ENCODE measurements around the gene FBXO5.
"Not testable (repeated sequence)": the region's sequence is repeated elsewhere in the genome, so short reads cannot be mapped to it uniquely, and the experiment has no call there.

The FBXO5 gene

DNA sequence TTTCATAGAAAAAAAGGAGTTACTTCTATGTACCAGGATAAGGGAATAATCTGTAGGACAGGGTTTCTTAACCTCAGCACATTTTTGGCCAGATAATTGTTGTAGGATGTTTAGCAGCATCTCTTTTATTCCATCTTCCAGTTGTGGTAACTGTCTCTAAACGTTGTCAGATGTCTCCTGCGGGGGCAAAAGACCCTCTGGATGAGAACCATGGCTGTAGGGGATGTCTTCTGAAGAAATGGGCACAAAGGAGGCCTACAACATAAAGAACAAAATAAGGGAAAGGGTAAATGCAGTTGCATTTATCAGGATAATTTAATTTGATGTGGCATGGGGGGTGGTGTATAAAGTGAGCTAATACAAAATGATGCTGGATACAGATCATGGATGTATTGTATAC is 4.1 kb upstream of the FBXO5 start:
- DNase-seq, result no peak

DNA sequence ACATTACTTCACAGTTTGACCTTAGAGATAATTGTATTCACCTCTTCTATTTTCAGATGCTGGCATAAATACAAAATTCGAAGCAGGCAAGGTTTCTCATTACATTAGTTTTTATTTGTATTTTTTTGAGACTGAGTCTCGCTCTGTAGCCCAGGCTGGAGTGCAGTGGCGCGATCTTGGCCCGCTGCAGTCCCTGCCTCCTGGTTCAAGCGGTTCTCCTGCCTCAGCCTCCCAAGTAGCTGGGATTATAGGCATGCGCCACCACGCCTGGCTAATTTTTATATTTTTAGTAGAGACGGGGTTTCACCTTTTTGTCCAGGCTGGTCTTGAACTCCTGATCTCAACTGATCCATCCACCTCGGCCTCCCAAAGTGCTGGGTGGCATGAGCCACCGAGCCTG is 2.5 kb upstream of the FBXO5 start:
- DNase-seq, result not testable (repeated sequence)

DNA sequence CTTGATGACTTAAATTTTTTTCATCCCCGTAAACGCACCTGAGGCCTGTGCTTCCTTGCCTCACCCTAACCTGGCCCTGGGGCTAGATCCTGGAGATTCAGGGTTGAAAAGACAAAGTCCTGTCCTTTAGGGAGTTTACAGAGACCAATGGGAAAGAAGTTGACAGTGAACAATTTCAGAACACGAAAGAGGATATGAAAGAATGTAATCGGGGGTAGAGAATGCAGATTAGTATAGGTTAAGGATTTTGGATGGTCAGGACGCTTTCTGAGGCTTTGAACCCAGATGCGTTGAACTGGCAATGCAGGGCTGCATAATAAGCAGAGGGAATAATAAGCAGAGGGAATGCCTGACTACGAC is 1.7 kb upstream of the FBXO5 start:
- DNase-seq, result no peak

DNA sequence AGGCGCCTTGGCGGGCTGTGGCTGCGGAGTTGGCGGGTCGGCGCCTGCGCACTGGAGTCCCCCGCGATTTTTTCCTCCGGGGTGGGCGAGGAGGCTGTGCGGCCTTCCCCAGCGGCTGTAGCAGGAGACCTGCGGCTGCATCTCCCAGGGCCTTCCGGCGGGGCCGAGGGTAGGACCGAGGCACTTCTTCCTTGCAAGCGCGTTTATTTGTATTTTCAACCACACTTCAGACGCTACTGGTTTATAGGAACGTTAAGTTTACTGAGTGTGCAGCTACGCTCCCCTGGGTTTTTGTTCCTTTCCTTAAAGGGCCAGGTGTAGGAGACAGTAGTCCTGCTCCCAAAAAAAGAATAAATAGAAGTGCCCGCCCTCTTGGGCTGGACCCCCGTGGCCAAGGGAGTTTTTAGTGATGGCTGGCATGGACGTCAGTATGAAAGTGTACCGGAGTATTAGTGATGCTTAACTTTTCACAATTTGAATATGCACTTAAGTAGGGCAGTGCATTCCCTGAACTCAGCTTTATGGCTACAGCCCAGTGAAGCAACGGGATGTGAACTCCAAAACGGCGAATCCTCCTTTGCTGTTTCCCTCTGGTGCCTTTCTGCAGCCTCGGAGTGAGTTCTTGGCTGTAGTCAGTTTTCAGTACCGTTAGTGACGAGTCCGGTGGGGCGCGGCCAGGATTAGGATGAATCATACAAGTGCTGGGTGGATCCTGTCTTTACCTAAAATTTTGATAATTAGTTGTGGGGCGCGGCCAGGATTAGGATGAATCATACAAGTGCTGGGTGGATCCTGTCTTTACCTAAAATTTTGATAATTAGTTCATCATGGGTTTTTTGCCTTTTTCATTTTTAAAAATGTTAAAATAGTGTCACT is 1.0 kb upstream of the FBXO5 start:
- DNase-seq, result peak; percentile 94

DNA sequence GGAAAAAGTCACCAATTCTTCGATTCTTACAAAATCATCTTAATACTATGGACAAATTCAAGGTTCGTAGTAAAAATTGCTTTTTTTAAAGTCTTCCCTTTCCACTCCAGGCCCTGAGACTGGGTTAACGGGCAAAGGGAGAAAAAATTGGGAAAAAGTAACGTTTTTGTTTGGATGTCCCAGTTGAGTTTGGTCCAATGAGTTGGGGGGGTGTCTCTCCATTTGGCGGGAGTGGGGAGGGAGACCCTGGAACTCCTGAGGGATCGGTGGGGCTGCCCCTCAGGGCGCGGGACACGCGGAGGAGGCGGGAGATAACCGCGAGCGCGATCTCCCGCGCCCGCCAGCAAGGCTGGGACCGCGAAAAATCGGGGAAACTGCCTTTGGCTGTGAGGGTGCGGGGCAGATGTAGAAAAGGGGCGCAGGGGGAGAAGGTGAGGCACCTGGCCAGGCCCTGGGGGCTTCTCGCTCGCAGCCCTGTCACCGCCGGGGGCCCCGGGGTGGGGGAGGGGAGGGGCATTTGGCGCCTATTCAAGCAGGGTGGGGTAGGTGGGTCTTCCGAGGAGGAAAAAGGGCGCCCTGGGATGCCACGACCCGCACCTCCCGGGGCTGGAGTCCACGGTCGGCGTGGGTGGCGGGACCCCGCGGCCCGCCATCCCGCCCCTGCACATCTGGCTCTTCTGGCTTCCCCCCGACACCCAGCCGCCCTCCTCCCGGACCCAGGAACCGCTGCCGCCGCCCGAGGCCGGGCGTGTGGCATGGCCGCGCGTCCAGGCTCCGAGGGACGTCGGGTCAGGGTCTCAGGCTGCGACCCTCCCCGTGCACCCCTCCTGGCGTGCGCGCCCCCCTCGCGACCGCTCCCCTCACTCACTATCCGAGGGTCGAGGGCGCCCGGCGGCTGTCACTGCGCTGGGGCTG is 595 bp downstream of the FBXO5 start:
- DNase-seq, result peak; percentile 62

DNA sequence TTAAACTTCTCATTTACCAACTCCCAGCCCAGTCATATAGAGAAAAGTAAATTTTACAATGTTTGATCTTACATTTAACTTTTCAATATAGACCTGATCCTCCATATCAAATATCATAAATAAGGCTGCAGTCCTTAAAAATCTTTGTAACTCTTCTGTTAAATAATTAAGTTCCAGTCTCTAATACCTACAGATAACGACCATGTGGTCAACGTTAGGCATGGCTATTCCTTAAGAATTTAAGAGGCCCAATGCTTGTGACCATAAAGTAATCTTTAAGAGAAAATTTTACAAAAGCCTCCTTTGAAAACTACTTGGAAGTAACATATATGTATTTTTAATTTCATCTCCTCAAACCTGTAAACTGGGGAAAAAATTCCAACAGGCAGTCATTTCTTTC is 1.6 kb downstream of the FBXO5 start:
- peak; percentile 47 for DNase-seq

DNA sequence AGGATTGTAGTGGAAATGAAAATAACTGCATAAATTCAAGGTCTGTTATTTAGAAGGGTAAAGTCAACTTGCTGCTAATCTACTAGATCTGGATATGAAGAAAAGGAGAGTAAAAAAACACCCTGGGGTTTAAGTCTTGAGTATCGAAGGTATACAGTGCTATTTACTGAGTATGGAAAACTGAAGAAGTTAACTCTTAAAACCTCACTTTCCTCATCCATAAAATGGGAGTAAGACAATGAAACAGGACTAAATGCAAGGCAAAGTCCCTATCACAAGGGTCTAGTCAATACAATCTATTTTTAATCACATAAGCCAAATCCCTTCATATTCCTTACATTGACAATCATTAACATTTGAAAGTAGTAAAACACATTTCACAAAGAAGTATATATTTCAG is 2.2 kb downstream of the FBXO5 start:
- no peak for DNase-seq

DNA sequence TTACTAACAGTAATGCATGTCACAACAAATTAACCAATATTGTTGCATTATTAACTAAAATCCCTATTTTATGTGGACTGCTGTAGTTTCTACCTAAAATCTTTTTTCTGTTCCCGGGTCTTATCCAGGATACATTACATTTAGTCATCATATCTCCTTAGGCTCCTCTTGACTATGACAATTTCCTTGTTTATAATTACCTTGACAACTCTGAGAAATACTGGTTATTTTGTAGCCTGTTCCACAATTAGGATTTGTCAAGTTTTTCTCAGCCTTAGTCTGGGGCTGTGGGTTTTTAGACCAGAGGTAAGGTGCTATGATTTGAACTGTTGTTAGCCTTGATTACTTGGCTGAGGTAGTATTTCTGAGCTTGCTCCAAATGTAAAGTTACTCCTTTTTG is 3.7 kb downstream of the FBXO5 start:
- DNase-seq, result no peak

DNA sequence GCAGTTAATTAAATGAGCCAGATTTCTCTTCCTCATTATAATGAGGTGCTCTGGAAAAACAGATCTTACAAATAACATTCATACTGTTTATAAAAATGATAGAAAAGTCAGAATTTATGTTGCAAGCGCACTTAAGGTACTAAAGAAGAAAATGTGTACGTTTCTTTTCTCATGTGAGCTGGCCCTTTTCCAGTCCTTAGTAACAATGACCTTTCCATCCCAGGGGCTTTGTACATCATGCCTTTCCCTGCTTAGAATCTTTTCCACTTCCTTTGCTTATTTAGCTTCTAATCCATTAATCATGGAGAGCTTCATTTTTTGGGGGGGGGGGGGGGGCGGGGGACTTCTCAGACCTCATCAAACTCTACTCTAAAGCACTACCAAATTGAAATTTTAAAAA is 4.8 kb downstream of the FBXO5 start:
- DNase-seq, result no peak

DNA sequence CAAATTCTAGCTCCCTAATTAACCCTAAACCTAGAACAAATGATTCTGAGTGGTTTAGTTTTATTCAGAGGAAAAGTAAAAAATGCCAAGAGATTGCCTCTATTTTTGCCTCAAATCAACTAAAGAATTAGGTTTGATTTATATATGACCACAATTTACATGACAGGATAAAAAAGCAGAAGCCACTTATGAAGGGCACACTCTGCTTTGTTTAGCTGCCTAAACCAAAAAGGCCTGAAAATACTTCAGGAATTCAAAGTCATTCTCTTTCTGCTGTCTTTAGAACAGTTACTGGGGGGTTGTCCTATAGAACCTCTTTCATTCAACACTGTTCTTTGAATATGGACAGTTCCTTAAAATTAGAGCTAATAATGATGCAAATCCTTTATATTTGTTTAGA is 5.3 kb downstream of the FBXO5 start:
- no peak for DNase-seq

DNA sequence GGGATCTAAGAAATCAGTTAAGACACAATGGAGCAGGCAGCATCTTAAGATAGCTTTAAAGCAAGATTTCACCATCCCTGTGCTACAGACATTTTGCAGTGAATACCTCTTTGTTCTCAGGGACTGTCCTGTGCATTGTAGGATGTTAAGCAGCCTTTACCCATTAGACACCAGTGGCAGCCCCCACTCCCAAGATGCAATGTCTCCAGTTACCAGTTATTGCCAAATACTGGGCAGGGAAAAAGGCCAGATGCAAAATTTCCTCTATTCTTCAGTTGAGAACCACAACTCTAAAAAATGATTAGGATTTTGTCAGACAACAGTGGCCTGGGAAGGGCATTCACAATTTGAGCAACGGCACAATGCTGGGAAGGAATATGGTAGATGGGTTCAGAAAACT is 6.1 kb downstream of the FBXO5 start:
- DNase-seq, result no peak

DNA sequence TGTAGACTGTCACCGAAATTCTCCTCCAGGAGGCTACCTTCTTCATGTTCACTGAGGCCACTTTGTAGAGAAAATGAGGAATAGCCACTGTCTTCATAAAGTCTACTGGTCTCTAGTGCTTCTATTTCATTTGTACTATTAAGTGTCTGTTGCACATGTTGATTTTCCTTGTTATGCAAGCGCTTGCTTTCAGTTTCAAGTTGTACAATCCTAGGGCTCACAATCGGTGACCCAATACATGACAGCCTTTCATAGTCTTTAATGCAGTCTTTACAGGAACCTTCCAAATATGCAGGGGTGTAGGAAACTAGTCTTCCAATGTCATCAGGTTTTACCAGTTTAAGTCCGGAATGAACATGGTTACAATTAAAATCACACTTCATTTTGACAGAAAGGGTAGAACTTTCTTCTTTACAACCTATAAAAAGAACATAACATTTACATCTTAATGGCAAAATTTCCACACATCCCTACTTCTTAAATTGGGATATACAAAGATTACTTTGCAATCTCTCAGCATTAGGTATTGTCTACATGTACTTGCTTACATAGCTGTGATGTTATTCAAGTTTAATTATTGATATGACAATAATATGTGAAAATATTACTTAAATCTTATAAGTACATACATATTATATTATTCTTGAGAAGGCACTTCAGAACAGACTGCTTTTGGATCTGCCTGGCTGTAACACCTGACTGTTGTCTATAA is 7.5 kb downstream of the FBXO5 start:
- DNase-seq, result peak; percentile 55

DNA sequence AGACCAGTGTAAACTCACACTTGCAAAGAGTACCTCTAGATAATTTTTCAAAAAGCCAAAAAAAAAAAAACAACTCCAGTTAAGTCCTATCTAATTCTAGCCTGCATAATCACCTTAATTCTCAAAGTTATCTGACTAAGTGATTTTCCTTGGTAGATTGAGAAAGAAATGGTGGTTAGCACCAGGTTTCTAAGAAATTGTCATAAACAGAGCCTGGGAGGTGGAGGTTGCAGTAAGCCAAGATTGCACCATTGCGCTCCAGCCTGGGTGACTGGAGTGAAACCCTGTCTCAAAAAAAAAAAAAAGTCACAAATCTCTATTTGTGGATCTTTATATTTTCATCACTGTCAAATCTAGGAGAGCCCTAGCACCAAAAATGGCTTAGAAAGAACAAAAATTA is 8.9 kb downstream of the FBXO5 start:
- peak; percentile 56 for DNase-seq

DNA sequence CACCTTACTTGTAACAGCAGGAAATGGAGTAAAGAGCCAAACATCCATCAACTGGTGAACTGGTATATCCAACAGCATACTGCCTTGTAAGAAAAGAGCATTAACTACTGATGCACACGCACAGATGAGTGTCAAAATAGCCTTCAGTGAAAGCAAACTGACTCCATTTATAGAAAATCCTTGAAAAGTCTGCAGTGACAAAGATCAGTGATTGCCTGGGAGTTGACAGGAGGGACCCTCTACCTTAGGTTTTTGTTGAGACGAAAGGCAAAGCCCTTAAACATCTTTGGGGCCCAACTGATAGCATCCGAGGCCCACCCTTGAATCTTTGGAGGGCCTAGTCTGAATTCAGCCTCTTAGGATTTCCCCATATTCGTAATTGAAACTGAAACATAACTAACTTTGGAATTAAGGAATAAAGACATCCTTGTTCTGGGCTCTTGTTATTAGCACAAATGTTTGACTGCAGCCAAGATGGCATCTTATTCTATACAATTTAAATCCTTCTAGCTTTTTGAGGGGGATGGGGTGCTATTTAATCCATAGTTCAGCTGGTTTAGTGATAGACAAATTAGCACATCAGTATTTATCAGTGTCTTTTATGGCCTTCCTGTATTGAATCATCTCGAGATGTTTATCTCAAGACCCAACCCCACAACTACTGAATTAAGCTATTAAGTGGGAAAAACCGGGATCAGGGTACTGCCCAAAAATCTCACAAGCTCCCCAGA is 13.0 kb downstream of the FBXO5 start:
- no peak for DNase-seq

DNA sequence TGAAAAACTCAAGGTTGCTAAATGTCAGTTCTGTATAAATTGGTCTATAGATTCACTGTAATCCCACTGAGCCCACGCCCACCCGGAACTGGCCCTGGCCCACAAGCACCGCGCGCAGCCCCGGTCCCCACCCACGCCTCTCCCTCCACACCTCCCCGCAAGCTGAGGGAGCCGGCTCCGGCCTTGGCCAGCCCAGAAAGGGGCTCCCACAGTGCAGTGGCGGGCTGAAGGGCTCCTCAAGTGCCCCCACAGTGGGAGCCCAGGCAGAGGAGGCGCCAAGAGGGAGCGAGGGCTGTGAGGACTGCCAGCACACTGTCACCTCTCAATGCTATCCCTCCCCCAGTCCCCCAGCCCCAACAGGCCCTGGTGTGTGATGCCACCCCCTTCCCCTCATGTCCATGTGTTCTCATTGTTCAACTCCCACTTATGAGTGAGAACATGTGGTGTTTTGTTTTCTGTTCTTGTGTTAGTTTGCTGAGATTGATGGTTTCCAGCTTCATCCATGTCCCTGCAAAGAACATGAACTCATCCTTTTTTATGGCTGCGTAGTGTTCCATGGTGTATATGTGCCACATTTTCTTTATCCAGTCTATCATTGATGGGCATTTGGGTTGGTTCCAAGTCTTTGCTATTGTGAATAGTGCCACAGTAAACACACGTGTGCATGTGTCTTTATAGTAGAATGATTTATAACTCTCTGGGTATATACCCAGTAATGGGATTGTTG is 16.5 kb downstream of the FBXO5 start:
- DNase-seq, result not testable (repeated sequence)

DNA sequence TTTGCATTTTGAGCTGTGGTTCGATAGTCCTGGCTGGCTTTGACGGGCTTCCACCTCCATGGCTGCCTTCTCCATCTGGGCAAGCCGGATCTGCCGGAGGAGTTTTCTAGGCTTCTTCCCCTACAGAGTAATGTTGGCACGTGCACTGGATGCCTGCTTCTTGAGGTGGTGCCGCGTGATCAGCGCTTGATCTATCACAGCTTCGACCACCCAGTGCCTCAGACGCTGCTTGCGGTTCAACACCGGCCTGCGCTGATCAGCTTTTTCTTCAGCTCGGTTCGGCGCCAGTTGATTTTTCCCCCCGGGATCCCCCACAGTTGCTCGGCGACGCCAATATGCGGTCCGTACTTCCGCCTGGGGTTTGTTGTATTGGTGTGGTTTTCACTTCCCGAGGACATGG is 23.5 kb downstream of the FBXO5 start:
- DNase-seq, result no peak

DNA sequence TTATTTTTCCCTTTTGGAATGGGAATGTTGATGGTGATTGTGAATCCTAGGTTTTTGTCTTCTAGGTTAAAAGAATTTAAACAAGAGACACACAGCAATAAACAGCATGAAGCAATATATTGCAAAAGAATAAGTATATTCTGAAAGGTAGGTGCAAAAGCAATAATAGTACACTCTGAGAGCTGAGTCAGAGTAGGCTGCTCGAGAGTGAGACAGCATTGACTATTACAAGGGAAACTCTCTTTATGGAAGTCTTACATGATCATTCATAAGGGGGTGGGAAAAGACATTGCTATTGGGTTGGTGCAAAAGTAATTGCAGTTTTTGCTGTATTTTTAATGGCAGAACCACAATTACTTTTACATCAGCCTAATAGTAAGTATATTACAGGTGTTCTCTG is 25.0 kb downstream of the FBXO5 start:
- no peak for DNase-seq

DNA sequence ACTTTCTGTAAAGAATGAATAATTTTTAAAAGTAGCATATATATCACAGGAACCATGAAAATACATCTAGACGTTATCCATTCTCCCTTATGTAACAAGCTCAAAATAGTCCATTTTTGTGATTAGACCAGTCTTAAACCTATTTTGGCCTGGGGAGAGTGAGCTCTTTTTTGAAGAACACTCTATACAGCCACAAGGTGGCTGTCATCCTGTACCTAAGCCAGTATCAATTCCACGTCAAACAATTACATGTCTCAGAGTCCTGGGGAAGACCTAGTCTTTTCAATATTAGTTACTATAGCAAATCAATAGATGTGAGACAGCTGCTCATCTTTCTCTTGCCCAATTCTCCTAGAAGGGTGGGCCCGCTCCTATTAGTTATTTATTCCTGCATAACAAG is 28.4 kb downstream of the FBXO5 start:
- peak; percentile 22 for DNase-seq

DNA sequence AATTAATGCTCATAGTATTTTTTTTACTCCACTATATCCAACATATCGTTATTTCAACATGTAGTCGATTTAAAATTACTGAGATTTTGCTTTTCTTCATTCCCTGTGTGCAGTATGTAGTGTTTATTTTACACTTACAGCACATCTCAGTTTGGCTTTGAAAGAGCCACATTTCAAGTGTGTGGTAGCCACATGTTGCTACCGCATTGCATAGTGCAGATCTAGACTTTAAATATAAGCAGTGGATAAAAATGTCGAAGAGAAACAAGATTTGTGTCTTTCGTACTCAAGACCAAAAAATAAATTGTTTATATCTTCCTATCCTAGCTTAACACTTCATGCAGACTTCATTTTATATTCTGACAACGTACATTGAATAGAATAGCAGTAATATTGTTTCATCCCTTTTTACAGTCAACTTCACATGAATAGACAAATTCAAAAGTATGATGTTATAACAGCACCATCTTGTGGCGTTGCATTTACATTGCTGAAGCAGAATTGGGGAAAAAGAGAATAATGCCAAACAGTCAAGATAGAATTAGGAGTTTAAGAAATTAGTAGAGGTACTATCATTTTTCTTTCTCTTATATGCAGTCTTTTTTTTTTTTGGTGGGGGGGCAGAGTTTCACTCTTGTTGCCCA is 29.9 kb downstream of the FBXO5 start:
- DNase-seq, result peak; percentile 69

DNA sequence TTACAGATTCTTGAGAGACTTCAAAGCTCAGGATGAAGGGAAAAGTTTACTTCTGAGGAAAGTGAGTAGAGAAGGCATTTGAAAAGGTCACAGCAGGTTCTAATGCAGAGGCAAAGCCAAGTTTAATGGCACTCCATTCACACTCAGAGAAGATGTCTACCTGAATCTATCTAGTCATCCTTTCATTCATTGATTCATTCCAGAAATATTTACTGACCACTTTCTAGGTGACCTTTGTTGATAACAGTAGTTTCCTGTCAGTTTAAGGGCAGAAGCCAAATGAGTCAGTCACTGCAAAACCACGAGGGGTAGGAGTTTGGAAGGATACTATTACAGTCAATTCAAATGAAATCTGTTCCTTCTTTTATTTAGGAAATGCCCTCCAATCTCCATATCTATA is 30.8 kb downstream of the FBXO5 start:
- no peak for DNase-seq

DNA sequence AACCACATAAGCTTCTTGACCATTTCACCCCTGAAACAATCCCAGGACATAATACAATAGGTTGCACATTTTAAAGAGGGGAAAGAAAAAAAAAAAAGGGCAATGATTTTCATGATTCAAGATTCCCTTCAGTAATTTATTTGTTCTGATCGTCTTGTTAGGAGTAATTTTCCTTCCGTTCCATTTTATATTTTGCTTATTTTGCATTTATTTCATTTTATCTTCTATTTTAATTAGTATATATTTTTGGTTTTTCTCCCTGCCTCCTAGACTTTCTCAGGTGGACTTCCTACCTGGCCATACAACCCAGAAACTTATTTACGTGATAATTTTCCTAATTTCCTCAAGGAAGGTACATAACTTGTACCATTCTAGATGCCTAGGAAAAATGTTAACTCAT is 32.6 kb downstream of the FBXO5 start:
- DNase-seq, result no peak
